ENCODE data around the gene OR6C2. TPM values are rescaled to one million over a fixed set of nuclear protein-coding genes. Genes with fewer than 3 reads are reported as not detected.
"Not testable (repeated sequence)": the region's sequence is repeated elsewhere in the genome, so short reads cannot be mapped to it uniquely, and the experiment has no call there.

OR6C2 gene
- total RNA-seq: not detected in 2 replicates

DNA sequence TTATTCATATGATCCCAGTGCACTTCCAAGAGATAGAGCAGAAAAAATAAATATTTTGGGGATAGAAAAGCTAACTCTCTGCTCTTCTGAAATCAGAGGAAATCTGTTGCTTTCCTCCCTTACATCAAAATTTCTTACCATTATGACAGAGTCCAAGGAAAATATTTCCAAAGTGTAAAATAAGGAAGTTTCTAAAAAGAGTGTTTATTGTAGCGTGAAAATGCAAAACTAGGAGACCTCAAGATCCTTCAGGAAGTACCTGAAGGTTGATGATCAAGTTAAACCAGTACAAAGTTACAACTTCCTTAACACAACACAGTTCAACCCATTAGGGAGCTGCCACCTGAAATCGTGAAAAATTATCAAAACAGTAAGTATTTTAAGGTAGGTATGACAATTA, at the start of gene OR6C2:
OR6C2 (plus strand) TSS at position 301 of the 400 bp plus-strand sequence. CDS start 8,138 bp downstream, outside the sequence.
- TF ChIP-seq, protein P1, sequence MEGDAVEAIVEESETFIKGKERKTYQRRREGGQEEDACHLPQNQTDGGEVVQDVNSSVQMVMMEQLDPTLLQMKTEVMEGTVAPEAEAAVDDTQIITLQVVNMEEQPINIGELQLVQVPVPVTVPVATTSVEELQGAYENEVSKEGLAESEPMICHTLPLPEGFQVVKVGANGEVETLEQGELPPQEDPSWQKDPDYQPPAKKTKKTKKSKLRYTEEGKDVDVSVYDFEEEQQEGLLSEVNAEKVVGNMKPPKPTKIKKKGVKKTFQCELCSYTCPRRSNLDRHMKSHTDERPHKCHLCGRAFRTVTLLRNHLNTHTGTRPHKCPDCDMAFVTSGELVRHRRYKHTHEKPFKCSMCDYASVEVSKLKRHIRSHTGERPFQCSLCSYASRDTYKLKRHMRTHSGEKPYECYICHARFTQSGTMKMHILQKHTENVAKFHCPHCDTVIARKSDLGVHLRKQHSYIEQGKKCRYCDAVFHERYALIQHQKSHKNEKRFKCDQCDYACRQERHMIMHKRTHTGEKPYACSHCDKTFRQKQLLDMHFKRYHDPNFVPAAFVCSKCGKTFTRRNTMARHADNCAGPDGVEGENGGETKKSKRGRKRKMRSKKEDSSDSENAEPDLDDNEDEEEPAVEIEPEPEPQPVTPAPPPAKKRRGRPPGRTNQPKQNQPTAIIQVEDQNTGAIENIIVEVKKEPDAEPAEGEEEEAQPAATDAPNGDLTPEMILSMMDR (conservative IDR thresholded peaks at IDR 0.05; ENCODE audit: low read depth, low read length): no peak
- no peak within 1 kb of the TSS for H3K4me3 ChIP-seq (ENCODE audit: low read depth, low read length)
- DNase-seq (ENCODE audit: low read depth): no peak

DNA sequence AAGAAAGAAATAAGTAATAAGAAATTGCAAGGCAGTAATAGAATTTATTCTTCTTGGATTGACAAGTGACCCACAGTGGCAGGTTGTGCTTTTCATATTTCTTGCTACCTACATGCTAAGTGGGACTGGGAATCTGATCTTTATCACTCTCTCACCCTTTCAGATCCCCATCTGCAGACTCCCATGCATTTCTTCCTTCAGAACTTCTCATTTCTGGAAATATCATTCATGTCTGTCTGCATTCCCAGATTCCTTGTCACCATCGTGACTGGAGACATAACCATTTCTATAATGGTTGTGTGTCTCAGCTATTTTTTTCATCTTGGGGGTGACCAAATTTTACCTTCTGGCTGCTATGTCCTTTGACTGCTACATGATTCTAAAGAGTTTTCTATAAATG, 47.5 kb upstream of the OR6C2 start:
- H3K4me3 ChIP-seq (ENCODE audit: low read depth, low read length): no peak overlapping the region
- no peak for DNase-seq (ENCODE audit: low read depth)
- TF ChIP-seq, protein P1 (conservative IDR thresholded peaks at IDR 0.05; ENCODE audit: low read depth, low read length): no peak

- no peak for DNase-seq (ENCODE audit: low read depth)
- TF ChIP-seq, protein P1 (conservative IDR thresholded peaks at IDR 0.05; ENCODE audit: low read depth, low read length): no peak
These were observed 43.6 kb upstream of the OR6C2 start, which contains the start of gene OR6C65 for GRCh38 chr12:55400229-55400628. TSS of gene OR6C65 (plus strand) at chr12:55400529. CDS start at chr12:55400529, 0 bp downstream.

GRCh38 chr12:55407866-55408265, 36.0 kb upstream of the OR6C2 start:
- TF ChIP-seq, protein P1 (conservative IDR thresholded peaks at IDR 0.05; ENCODE audit: low read depth, low read length): no peak
- H3K4me3 ChIP-seq (ENCODE audit: low read depth, low read length): no peak overlapping the region
- DNase-seq (ENCODE audit: low read depth): no peak

More at GRCh38 chr12:55400229-55400628, 43.6 kb upstream of the OR6C2 start, which contains the start of gene OR6C65:
- no peak within 1 kb of the TSS for H3K4me3 ChIP-seq (ENCODE audit: low read depth, low read length)

GRCh38 chr12:55409133-55409532, 34.7 kb upstream of the OR6C2 start:
- DNase-seq (ENCODE audit: low read depth): not testable (repeated sequence)

GRCh38 chr12:55412138-55412537, 31.7 kb upstream of the OR6C2 start:
- not testable (repeated sequence) for H3K4me3 ChIP-seq (ENCODE audit: low read depth, low read length); DNase-seq (ENCODE audit: low read depth)

More at GRCh38 chr12:55409133-55409532, 34.7 kb upstream of the OR6C2 start:
- not testable (repeated sequence) for H3K4me3 ChIP-seq (ENCODE audit: low read depth, low read length)

GRCh38 chr12:55413498-55414388, 30.1 kb upstream of the OR6C2 start:
- DNase-seq (ENCODE audit: low read depth); H3K4me3 ChIP-seq (ENCODE audit: low read depth, low read length): not testable (repeated sequence)

GRCh38 chr12:55414396-55414823, 29.5 kb upstream of the OR6C2 start:
- not testable (repeated sequence) for DNase-seq (ENCODE audit: low read depth); H3K4me3 ChIP-seq (ENCODE audit: low read depth, low read length)

DNA sequence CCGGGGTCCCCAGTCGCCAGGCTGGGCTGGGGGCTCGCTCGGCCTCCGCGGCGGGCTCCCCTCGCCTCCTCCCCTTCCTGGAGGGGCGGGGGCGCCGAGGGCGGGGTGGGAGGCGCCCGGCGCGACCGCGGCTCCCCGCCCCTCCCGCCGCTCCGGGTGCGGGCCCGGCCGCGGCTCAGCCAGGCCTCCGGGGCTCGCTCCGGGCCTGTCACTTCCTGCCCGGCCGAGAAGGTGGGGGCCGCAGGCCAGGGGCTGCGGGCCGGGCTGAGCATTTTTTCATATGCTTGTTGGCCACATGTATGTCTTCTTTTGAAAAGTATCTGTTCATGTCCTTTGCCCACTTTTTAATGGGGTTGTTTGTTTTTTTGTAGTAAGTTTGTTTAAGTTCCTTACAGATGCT, 29.0 kb upstream of the OR6C2 start:
- not testable (repeated sequence) for H3K4me3 ChIP-seq (ENCODE audit: low read depth, low read length); DNase-seq (ENCODE audit: low read depth)
